ENCODE measurements around the gene AGBL4.

AGBL4 gene

DNA sequence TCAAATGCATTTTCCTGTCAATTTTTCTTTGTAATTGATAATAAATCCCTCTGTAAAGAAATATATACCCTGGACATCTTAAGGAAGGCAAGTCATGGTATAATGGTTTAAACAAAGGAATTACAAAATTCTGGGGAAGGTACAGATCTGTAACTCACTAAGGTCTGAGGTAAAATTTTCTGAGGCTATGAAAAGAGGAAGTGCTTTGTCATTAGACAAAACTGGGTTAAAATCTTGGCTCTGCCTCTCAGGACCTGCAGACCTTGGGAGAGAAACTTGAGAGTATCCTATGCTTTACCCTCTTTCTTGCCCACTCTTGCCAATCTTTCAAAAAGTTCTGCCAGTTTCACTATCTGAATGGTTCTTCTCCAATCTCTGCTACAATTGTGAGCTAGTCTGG is 1220.3 kb downstream of the AGBL4 start:
- DNase-seq, result no peak

DNA sequence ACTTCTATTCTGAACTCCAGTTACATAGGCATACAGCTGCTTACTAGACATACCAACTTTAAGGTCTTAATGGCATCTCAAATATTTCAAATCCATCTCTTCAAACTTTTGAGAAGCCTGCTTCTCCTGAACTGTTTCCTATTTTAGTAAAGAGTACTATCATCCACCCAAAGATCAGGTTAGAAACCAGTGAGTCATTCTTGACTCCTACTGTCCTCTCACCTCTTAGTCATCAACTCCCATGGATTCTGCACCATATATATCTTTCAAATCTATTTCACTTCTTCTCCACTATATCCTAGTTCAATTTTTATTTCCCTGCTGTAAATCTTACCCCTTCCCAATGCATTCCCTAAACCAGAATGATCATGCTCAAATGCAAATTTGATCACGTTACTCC is 1228.9 kb downstream of the AGBL4 start:
- no peak for DNase-seq

DNA sequence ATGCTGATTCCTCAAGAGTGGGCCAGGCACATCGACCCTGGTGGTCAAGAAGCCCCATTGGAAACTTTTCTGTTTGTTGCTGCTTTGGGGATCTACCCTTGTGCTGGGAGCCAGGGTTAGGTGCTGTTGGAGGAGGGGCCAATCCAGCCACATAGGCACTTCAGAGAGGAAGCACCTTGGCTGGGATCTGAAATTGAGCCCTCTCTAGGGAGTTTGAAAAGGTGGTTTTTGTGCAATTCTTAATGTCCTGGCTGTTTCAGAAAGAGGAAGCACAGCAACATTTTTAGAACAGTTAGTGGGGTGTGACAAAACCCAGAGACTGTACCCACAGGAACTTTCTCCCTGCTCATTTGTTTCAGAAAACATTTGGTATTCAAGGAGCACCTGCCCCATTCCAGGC is 1229.9 kb downstream of the AGBL4 start:
- peak; percentile 61 for DNase-seq

DNA sequence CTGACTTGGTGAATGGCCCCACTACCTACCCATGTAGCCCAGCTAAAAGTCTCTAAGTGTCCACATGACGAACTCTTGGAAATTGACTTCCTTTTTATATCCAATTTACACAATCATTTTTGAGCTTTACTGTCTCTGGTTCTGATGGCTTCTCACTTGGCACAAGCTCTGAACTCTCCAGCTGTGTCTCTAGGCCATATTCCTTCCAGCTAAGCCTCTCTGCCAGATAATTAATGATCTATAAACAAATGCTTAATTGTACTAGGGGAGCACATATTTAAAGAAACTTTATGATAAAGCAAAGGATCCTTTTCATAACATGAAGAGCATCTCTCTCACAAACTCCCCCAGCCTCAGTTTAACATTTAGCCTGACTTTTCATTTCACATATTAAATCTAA is 1230.8 kb downstream of the AGBL4 start:
- no peak for DNase-seq

DNA sequence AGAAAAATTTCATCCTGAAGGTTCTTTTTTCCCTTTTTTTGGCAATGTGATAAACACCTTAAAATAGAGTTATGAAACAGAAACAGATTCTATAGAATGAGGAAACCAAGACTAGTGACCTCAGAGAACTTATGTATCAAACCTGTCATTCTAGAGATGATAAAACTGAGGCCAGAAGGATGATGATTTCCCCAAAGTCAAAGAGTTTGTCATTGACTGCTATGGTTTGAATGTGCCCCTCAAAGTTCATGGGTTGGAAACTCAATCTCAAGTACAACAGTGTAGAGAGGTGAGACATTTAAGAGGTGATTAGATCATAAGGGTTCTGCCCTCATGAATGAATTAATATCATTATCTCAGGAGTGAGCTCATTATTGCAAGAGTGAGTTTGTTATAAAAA is 1233.4 kb downstream of the AGBL4 start:
- no peak for DNase-seq

DNA sequence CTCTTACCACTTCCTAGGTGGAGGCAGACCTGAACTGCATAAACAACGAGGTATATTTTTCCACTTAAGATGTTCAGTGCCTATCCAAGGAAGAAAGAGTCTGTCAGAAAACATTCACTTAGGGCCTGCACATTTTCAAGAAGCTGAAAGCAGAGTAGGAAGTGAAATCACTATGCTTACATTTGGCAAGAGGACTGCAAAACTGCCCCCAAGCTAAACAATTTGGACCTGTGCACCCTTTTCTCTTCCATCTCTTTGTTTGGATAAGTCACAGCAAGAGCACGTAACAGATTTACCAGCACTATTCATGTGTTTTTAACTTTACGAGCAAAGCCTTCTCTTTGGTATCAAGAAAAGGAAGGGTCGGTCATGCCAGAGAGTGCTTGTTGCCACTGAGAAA is 1233.9 kb downstream of the AGBL4 start:
- no peak for DNase-seq

DNA sequence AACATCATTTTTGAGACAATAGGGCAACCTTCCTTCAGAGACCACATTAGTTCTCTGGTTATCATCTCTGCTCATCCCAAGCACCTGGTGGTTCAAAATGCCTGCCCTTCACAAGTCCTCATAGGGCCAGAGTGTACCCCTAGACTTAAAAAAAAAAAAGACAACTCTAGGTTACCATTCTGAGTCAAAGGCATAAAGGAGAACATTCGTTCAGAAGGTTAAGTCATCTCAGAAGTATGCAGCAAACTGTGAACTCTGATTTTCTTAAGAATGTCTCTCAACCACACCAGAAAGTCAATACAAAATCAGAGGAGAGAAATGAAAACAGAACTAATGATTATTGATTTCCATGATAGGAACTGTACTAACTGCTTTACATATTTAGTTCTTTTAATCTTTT is 1237.9 kb downstream of the AGBL4 start:
- no peak for DNase-seq

DNA sequence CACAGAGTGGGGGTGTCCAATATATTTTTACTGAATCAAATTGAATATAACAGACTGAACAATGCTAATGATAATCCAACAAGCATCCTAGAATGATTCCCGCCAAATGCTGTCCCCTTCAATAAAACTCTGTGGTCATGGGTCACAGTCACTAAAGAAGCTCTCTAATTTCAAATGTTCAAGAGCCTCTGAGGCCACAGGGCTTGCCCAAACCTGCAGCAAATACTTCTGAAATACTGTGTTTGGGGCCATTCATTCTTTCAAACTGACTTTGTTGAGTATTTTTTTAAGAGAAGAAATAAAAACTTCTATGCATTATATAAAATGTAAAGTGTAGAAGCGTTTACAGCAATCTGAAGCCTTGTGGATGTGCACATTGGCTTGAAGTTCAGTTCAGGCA is 1239.5 kb downstream of the AGBL4 start:
- DNase-seq, result no peak

DNA sequence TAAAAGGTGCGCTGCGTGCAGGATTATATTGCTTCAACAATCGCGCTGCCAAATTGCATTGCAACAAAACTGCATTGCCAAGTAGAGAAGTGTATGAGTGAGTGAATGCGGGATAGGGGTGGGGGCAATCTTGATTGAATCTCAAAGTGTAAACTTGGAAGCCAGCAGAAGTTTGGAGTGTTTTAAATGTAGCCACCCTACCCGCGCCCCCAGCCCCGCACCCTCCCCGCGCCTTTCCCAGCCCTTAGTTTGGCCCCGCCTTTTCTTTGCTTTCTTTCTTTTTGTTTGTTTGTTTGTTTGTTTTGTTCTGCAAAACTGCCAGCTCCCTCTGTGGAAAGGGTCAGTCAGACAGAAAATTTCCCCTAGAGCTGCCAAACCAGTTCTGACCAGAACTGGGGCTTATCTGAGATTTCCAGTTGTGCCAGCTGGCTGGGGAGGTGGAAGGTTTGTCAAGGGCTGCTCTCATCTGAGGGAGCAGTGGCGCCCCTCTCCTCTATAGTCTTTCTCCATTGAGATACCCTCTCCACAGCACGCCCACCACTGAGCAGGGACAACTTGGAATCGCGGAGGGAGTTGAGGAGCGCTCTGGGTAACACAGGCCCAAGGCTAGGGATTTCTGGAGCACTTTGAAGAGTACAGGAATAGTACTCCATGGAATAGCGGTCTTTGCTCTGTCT is 1246.4 kb downstream of the AGBL4 start:
- DNase-seq, result no peak

DNA sequence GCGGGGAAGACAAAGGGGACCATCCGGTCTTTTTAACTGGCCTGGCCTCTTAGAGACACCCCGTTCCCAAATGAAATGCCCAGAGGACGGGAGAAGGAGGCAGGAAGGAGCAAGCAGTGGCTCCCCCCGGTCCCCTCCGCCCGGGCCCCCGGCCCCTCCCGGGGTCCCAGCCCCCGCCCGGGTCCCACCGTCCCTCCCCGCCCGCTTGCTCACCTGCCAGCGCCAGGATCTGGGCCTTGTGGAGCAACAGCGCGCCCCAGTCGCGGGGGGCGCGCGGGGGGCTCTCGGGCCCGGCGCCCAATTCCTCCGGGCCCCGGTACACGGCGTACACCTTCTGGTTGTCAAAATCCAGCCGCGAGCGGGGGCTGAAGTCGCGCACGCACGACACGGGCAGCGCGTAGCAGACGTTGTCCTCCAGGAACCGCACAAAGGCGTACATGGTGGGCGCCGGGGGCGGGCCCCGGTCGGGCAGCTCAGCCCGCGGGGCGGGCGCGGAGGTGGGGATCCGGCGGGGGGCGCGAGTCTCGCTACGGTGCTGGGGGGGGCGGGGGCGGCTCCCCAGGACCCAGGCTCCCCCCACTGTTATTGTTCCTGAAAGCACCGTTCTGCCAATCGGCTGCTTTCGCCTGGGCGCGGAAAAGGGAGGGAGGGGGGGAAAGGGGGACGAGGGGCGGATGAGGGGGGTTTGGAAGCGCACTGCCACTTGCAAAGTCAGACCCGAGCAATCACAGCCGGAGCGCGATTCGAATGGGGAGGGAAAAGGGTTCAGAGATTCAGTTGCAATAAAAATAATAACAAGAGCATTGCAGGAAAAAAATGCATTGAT is 1247.1 kb downstream of the AGBL4 start, which contains the start of gene BEND5:
BEND5 (minus strand) TSS at position 499 of the 826 bp plus-strand sequence; CDS start at position 439, 60 bp downstream.
- no peak for DNase-seq

DNA sequence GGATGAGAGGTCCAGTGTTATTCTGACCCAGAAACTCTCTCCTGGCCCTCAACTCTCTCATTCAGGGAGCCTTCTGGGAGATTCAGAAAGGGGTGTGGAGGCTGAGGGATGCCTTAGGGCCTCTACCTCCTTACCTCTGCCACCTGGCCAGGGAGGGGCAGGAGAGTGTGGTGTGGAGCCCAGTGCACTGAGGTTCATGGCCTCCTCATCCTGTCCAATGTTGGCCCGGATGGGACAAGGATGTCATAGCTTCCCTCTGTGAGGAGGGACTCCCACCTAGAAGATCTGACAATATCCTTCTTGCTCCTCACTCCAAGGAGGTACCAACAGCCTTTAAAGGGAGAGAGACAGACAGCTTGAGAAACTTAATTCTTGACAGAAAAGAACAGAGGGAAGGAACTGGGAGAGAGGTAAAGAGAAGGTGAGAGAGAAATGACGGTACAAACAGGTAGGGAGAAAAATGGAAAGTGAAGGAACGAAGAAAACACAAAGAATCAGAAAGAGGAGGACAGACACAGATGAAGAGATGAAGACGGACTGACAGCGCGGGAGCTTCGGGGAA is 1247.8 kb downstream of the AGBL4 start:
- no peak for DNase-seq

DNA sequence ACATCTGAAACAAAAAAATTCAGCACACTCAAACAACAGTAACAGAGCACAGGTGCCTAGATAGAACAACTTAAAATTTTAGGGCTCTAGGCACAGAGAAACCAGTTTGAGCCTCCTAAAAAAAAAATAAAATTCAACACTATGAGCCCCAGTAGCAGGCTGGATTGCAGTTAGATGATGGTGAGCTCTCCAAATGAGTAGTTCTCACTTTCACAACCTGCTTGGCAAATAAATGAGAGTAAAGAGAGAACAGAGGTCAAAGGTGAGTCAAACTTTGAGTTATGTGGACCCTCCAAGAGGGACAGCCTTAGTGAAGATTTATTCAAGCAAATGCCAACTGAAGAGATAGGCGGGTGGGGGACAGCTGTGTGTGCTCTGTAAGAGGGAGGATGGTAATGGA is 1250.6 kb downstream of the AGBL4 start:
- no peak for DNase-seq

DNA sequence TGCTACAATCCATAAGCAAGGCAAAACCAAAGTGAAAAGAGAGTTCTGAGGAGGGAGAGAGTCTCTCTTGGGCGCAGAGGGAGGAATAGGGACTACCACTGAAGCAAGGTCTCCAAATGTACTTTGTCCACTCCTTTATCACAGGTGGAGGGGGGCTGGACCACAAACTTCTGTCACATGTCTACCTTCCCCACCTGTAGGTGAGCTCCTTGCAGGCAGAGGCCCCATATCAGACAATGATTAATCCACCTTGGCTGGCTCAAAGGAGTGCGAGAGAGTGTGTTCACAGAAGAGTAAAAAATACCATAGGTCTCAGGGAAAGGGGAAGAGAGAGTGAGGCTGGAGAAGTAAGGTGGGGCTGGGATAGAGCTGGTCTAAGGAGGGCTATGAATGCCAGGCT is 1251.5 kb downstream of the AGBL4 start:
- no peak for DNase-seq

DNA sequence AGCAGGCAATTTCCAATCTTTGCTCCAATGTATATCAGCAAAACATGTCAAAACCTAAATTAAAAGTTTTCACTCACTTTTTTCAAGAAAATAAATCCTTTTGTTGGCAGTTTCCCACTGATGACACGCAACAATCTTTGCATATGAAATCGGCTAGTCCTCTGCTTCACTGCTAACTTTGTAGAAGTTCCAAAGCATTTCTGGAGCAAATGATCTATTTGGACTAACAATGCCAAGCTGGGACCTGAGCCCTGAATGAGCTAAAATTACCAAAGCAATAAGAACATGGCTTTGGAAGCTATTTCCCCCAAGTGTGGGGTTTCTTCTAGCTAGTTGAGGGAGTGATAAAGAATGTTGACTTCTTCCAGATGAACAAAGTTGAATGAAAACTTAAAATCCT is 1252.2 kb downstream of the AGBL4 start:
- DNase-seq, result no peak

DNA sequence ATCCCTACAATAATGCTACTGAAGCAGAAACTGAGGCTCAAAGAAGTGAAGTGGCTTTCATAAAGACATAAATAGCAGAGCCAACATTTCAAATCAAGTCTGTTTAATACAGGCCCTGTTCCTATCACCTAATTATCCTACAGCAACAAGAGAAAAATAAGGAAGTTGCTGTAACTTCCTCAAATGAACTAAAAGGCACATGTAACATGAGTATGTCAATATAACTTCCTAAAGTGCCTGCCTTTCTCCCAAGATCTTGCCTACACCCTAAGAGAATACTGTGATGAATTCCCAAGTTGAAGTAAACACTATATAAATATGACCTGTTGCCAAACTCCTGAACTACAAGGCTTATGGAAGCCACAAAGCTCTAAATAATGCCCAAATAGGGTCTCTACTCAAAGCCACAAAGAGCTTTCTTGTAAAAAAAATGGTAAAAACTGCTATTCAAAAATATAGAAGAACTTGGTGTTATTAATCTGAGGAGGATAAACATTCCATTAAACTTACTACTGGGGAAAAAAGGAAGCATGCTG is 1255.7 kb downstream of the AGBL4 start:
- DNase-seq, result peak; percentile 43

DNA sequence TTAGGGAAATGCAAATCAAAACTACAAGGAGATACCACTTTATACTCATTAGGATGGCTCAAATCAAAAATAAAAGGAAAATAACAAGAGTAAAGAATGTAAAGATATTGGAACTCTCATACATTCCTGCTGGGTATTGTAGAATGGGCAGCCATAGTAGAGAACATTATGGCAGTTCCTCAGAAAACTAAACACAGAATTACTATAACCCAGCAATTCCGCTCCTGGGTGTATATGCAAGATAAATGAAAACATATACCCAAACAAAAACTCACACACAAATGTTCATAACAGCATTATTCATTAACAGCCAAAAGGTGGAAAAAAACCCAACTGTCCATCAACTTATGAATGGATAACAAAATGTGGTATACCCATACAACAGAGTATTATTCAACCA is 1258.4 kb downstream of the AGBL4 start:
- DNase-seq, result no peak

DNA sequence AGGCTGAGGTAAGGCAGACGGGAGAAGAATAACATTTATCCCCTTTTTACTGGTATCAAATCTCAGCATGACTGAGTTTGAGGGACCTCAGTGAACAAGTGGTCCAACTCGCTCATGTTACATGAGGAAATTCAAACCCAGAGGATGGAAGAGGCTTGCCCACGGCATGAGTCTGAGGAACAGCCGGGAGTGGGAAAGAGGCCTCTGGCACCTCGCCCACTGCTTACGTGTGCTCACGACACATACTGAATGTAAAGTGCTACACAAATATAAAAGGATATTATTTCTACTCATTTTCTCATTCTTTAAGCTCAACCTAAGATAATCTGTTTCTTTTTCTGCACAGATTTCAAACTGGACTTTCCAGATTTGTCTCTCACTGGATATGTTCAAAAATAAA is 1261.8 kb downstream of the AGBL4 start:
- no peak for DNase-seq

DNA sequence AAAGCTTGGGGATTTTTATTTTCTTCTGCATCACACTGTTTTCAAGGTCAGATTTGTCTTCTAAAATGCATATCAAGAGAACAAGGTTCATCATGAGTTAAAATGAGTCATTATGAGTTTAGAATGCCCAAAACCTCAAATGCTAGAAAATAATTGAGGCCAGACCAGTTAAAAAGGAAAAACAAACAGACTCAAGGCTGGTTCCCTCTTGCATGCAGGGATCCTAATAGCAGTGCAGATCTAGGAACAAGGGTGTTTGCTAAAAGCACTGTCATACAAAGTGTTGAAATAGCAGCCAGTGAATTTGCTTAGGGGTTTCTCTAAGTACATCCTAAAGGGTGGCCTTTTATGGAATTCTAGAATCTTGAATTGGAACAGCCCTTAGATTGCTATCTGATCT is 1262.3 kb downstream of the AGBL4 start:
- no peak for DNase-seq

DNA sequence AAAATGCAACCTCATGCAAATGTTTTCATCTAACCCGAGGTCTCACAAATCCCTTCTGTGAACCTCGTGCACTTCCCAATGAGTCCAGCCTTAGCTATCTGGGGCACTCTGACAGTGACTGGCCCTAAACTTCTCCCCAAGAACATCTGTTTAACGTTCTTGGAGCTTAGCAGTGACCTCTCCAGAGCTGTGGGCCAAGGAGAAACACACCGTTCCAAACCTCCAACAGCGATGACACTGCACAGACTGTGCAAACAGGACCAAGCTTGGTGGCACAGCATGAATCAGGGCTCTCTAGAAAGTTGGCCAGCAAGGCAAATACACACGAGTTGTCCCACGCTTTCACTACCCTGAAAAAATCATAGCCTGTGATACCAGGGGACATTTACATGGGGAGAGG is 1262.9 kb downstream of the AGBL4 start:
- DNase-seq, result no peak

DNA sequence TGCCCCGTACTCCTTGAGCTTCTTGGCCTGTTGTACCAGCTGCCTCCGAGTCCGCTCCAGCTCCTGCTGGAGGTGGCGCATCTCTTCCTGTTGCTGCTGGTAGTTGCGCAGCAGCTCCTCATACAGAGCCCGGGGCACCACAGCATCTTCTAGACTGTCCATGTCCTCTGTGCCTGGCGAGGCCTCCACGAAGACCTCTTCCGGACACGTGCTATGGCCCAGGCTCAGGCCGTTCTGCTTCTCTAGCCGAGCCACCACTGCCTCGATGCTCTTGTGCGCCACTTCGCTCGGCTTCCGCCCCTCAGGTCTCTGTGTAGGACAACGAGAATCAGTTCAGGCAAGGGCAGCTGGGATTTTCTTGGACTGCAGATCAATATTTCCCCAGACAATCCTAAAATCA is 1264.8 kb downstream of the AGBL4 start:
- DNase-seq, result no peak

DNA sequence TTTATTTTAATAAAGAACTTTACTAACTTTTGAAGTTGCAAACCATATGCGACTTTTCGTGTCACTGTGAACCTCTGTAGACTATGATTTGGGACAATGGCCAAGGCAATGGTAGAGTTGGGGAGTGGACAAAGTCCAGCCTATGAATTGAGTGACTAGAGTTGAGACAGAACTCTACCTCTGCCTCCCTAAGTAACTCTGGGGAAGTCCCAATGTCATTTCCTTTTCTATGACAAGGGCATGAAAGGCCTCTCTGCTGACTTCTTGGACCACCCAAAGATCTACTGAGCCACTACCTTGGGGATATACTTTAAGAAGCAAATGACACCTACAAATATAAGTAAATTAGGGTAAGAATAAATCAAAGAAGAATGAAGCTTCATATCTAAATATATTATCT is 1266.4 kb downstream of the AGBL4 start:
- no peak for DNase-seq

DNA sequence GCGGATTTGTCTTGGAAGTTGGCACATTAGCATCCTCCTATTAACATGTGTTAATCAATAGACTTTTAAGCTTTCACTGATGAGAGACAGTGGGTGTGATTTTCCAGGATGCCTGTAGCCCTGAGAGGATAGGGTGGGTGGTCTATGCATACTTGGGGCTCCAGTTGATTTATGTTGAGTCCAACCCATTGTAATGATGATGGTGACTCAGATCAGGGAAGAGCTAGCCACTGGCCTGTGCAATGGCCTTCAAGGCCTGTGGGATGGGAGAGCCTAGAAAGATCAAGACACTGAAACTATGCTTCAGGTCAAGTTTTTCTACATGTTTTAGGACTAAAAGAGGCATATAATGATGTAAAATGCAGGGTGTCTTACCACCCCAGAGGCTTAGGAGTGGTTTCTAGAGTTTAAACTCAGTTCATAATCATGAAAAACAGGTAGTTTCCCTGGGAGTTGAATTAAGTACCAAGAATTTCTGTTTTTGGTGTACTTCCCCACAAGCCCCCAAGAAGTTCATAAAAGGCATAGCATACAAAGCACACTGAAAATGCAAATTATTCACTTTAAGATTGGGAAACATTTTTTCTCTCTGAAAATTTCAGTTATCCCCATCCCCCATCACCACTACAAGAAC is 1267.0 kb downstream of the AGBL4 start:
- no peak for DNase-seq

DNA sequence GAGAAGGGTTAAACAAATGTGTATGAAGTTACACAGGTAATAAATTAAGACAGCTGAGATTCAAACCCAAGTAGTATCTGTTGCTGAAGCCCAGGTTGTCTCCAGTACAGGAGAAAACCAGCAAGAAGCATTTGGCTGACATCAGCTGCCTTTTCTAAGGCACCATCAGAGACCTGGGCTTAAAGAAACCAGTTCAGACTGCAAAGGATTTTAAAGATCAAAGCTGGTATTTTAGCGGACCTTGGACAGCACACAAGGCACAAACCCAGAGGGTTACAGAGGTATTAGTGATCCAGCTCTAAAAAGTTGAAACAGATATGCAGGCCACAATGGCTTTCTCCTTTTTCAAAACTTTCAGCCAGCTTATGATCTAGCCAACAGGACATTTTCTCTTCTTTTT is 1270.5 kb downstream of the AGBL4 start:
- DNase-seq, result no peak

DNA sequence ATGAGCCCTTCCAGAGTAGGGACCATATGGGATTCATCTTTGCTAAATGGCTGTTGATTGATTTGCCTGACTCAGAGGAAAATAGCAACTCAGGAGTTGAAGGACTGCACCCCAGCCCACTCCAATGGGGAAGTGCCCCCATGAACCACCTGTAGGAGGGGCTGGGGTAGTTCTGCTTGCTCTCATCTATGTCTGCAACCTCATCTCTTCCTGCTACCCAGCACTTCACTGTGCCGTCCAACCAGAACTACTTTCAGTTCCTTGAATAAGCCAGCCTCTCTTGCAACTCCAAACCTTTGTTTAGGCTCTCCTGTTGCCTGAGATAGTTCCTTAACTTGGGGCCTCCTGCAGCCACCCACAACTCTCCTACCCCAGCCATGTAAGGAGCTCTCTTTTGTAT is 1273.6 kb downstream of the AGBL4 start:
- DNase-seq, result no peak
